NB4 (cell line): ENCODE measurements around the gene C19orf73.
"Not testable (repeated sequence)": the region's sequence is repeated elsewhere in the genome, so short reads cannot be mapped to it uniquely, and the experiment has no call there.

Experiments used
- DNase-seq: peaks from one replicate; pipeline ENCODE4 v3.0.0; 2010; ENCODE audit warnings: low read depth
- H3K4me3 ChIP-seq: one replicate; pipeline ENCODE4 v1.5.1; 2011; ENCODE audit warnings: mild to moderate bottlenecking, low read depth, low read length, moderate library complexity
- MYC ChIP-seq: IDR thresholded peaks from 2 replicates; pipeline ENCODE4 v1.6.1; 2011; ENCODE audit warnings: low read depth, low read length
- POLR2A ChIP-seq: IDR thresholded peaks from 2 replicates; pipeline ENCODE4 v1.6.1; 2011; ENCODE audit warnings: mild to moderate bottlenecking; ENCODE audit not compliant: insufficient read length; ENCODE audit errors: extremely low read depth
- TF ChIP-seq, protein P1 (sequence below): IDR thresholded peaks from one replicate; pipeline ENCODE4 v1.5.1; 2012; ENCODE audit warnings: low read depth, low read length
- TF ChIP-seq, protein P2 (sequence below): IDR thresholded peaks from 2 replicates; pipeline ENCODE4 v1.6.1; 2011; ENCODE audit warnings: low read depth, low read length

Gene C19orf73

DNA sequence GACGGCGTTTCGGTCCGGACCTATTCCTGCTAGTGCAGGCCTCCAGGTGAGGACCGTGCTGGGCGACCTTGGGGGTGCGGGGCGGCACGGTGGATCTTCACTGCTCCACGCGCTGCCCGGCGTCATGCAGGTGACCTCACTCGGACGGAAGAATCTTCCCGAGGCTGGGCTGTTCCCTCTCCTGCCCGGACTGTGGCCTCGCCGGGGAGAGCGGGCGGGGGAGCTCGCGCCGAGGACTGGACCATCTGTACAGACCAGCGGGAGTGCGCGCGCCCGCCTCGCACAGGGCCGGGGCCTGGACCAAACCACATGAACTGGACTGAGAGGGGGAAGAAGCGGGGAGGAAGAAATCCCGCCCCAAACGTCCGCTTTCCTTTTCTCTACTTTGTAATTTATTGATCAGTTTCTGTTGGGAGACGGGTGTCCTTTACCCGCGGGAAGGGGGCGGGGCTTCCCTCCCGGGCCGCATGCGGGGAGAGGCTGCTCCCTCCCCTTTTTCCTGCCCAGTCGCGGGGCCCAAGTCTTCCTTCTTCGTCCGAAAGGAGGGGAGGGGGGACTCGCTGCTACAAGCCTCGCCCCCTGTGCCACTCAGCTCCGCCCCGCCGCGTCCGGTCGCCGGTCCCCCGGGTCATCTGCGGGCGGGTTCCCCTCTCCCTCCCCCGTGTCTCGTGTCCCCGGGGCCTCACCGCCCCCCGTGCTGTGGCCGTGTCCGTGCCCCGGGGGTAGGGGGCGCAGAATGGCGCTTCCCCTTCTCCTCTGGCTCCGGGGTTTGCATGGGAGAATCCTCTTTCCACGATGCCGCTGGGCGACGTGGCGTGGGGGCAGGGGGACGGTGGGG, 31.4 kb upstream of the C19orf73 start:
- H3K4me3 ChIP-seq = peak overlapping the region; percentile 62
- TF ChIP-seq, protein P1, sequence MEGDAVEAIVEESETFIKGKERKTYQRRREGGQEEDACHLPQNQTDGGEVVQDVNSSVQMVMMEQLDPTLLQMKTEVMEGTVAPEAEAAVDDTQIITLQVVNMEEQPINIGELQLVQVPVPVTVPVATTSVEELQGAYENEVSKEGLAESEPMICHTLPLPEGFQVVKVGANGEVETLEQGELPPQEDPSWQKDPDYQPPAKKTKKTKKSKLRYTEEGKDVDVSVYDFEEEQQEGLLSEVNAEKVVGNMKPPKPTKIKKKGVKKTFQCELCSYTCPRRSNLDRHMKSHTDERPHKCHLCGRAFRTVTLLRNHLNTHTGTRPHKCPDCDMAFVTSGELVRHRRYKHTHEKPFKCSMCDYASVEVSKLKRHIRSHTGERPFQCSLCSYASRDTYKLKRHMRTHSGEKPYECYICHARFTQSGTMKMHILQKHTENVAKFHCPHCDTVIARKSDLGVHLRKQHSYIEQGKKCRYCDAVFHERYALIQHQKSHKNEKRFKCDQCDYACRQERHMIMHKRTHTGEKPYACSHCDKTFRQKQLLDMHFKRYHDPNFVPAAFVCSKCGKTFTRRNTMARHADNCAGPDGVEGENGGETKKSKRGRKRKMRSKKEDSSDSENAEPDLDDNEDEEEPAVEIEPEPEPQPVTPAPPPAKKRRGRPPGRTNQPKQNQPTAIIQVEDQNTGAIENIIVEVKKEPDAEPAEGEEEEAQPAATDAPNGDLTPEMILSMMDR = no peak
- TF ChIP-seq MYC = peak; percentile 60
- TF ChIP-seq, protein P2, sequence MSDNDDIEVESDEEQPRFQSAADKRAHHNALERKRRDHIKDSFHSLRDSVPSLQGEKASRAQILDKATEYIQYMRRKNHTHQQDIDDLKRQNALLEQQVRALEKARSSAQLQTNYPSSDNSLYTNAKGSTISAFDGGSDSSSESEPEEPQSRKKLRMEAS = no peak; the same call in 1 of the 2 replicates
- no peak for TF ChIP-seq POLR2A
- DNase-seq = peak; percentile 83

DNA sequence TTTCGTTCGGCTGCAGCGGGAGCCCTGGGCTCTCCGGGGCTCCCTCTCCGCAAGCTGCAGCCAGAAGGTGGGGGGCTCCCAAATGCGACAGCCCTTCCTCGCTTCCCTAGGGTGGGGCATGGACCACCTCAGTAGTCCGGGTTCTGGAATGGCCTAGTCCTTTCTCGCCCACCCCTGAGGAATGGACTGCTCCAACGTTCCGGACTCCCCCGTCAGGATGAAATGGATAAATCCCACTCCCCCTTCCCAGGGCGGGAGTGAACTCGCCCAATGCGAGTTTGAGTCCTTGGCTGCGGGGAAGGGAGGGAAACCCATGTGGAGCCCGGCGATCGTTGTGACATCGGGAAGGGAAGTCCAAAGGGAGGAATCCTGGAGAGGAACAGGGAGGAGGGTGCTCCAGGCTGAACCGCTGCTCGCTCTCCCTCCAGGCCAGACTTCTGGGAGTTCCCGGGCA, 30.7 kb upstream of the C19orf73 start:
- DNase-seq = peak; percentile 61
- TF ChIP-seq, protein P2 = no peak
- TF ChIP-seq POLR2A (no peak), MYC (no peak)
- TF ChIP-seq, protein P1 = no peak
- H3K4me3 ChIP-seq = peak overlapping the region; percentile 62

DNA sequence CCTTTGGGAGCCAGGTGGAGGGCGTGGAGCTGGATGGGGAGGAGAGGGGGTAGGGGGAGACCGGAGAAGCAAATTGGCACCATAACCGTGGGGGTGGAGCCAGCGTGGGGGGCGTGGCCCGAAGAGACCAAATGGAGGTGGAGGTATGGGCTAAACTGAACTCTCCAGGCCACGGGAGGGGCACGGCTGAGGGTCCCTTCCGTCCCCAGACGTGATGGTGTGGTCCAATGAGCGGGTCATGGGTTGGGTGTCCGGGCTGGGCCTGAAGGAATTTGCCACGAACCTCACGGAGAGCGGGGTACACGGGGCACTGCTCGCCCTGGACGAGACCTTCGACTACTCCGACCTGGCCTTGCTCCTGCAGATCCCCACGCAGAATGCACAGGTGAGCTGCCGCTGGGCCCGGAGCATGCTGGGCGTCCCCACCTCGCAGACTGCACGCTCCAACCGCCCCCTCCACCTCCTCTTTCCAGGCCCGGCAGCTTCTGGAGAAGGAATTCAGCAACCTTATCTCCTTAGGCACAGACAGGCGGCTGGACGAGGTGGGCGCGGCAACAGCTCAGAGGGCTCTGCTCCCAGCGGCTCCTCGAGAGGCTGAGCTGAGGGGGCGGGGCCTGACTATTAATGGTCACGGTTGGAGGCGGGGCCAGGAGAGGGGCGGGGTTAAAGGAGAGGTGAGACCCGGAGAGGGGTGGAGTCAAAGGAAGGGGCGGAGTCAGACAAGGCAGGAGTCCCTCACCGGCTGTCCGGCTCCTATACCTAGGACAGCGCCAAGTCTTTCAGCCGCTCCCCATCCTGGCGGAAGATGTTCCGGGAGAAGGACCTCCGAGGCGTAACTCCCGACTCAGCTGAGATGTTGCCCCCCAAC, 30.1 kb upstream of the C19orf73 start:
- H3K4me3 ChIP-seq = peak overlapping the region; percentile 62
- DNase-seq = peak; percentile 71
- TF ChIP-seq POLR2A (no peak), MYC (no peak)
- TF ChIP-seq, protein P1 = no peak
- TF ChIP-seq, protein P2 = no peak

DNA sequence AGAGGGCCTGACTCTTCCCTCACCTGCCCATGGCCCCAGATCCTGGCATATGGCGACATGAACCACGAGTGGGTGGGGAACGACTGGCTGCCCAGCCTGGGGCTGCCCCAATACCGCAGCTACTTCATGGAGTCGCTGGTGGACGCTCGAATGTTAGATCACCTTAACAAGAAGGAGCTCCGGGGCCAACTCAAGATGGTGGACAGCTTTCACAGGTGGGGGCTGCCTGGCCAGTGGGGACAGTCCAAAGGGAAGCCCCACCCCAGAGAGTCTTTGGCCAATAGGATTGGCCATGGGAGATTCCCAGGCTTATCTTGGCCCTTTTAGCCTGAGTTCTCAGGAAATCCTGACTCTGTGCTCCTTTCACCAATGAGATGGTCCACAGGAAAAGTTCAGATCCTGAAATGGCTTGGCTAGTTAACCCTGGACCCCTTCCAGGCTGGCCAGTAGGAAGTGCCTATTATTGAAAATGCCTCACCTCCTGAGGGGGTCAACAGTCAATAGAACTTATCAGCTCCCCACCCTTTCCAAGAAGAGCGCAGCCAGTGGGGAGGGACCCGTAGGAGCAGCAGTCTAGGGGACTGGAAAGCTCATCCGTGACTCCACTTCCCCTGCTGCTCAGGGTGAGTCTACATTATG, 29.2 kb upstream of the C19orf73 start:
- no peak overlapping the region for H3K4me3 ChIP-seq
- no peak for TF ChIP-seq POLR2A
- TF ChIP-seq, protein P2 = no peak
- no peak for TF ChIP-seq MYC
- TF ChIP-seq, protein P1 = no peak

DNA sequence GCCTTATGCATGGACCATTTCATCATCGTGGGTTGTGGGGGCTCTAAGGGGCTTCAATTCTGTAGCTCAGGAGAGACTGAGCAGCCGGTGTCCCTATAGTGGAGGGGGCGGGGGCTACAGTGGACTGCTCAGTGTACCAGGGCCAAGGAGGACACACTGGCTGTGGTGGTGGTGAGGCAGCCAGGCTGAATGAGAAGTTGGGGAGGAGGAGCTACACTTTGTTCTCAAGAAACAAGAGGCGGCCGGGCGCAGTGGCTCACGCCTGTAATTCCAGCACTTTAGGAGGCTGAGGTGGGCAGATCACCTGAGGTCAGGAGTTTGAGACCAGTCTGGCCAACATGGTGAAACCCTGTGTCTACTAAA, 27.4 kb upstream of the C19orf73 start:
- not testable (repeated sequence) for H3K4me3 ChIP-seq, DNase-seq

More for the DNA sequence above, 29.2 kb upstream of the C19orf73 start:
- no peak for DNase-seq
